GM19328 (cell line): ENCODE results near the gene PKN2.
A peak's percentile ranks its signal among the peaks of the same experiment; 100 is the strongest.

Experiments used
- ATAC-seq: cut with Tn5 transposase; IDR thresholded peaks from one replicate; pipeline ENCODE4 v1.9.1; 2021; ENCODE audit warnings: mild to moderate bottlenecking, moderate library complexity; ENCODE audit not compliant: unreplicated experiment

Gene PKN2

GRCh38 chr1:88683541-88684481 is at the start of gene PKN2:
Gene PKN2 (plus strand): TSS chr1:88684273. CDS start chr1:88684581, 308 bp downstream.
- peak; percentile 87 for ATAC-seq

- ATAC-seq: no peak
Observed at GRCh38 chr1:88634538-88634937, 49.5 kb upstream of the PKN2 start.

- ATAC-seq: no peak
Observed at GRCh38 chr1:88640060-88640459, 44.0 kb upstream of the PKN2 start.

GRCh38 chr1:88645886-88646285 is 38.2 kb upstream of the PKN2 start:
- ATAC-seq: no peak

GRCh38 chr1:88646476-88647248 is 37.4 kb upstream of the PKN2 start:
- no peak for ATAC-seq

GRCh38 chr1:88647249-88647645 is 36.8 kb upstream of the PKN2 start:
- ATAC-seq: no peak

- no peak for ATAC-seq
Observed at GRCh38 chr1:88647749-88648415, 36.2 kb upstream of the PKN2 start.

GRCh38 chr1:88648706-88649105 is 35.4 kb upstream of the PKN2 start:
- no peak for ATAC-seq

- ATAC-seq: no peak
Observed at GRCh38 chr1:88649932-88650331, 34.1 kb upstream of the PKN2 start.

- ATAC-seq: no peak
Observed at GRCh38 chr1:88650676-88651418, 33.2 kb upstream of the PKN2 start.

GRCh38 chr1:88655140-88655539 is 28.9 kb upstream of the PKN2 start:
- no peak for ATAC-seq

- ATAC-seq: no peak
Observed at GRCh38 chr1:88655685-88656299, 28.3 kb upstream of the PKN2 start.

- ATAC-seq: no peak
Observed at GRCh38 chr1:88658419-88658818, 25.7 kb upstream of the PKN2 start.

GRCh38 chr1:88659552-88659951 is 24.5 kb upstream of the PKN2 start:
- no peak for ATAC-seq

GRCh38 chr1:88661188-88661587 is 22.9 kb upstream of the PKN2 start:
- no peak for ATAC-seq

GRCh38 chr1:88661951-88662699 is 21.9 kb upstream of the PKN2 start:
- no peak for ATAC-seq

- ATAC-seq: no peak
Observed at GRCh38 chr1:88662723-88663122, 21.4 kb upstream of the PKN2 start.

GRCh38 chr1:88668405-88668804 is 15.7 kb upstream of the PKN2 start:
- no peak for ATAC-seq

- ATAC-seq: no peak
Observed at GRCh38 chr1:88670462-88670861, 13.6 kb upstream of the PKN2 start.

GRCh38 chr1:88673446-88673845 is 10.6 kb upstream of the PKN2 start:
- ATAC-seq: no peak
